Motor neuron (in vitro differentiated cells): ENCODE results near the gene JAK3. TPM values are rescaled to one million over a fixed set of nuclear protein-coding genes. Genes with fewer than 3 reads are reported as not detected.
A peak's percentile ranks its signal among the peaks of the same experiment; 100 is the strongest.
"Not testable (repeated sequence)": the region's sequence is repeated elsewhere in the genome, so short reads cannot be mapped to it uniquely, and the experiment has no call there.

Experiments used
- ATAC-seq, 8 experiments: fragments of 200-7000 bp; cut with Tn5 transposase; replicated peaks in 6 of 8; 2 replicates each; pipeline ENCODE4 v1.8.0; 2021; ENCODE audit warnings: mild to moderate bottlenecking in 8 of 8, moderate library complexity in 8 of 8
- H3K27ac ChIP-seq, 2 donors: fragments of 250-450 bp; sonication (Bioruptor Pico); 2 replicates each; pipeline ENCODE4 v1.9.0; 2021; ENCODE audit warnings: antibody characterized with exemption in 2 of 2, mild to moderate bottlenecking in 2 of 2, moderate library complexity in 1 of 2
- H3K4me1 ChIP-seq, 2 donors: fragments of 250-450 bp; sonication (Bioruptor Pico); replicated peaks in 1 of 2; 2 replicates each; pipeline ENCODE4 v1.6.1; 2021; ENCODE audit warnings: antibody characterized with exemption in 2 of 2, mild to moderate bottlenecking in 2 of 2, moderate library complexity in 1 of 2
- H3K4me3 ChIP-seq, 5 donors: fragments of 250-450 bp; sonication (Bioruptor Pico); 2 replicates each; pipeline ENCODE4 v1.9.0; 2021; ENCODE audit warnings: antibody characterized with exemption in 5 of 5, mild to moderate bottlenecking in 5 of 5, moderate library complexity in 4 of 5
- WGBS, 10 experiments: fragments of 450-650 bp; shearing (Covaris generic); methylation state at CpG; one replicate each; pipeline ENCODE4 v1.0.0; 2022; 5-methylcytosine and 5-hydroxymethylcytosine counted together
- in situ Hi-C, 9 experiments: fragments of 400-800 bp; cut with MboI; loops; one replicate each; pipeline ENCODE4 v1.15.0; 2021; ENCODE audit warnings: low sequenced_read_pairs in 9 of 9, low pct_unique_long_range_greater_than_20kb in 2 of 9; ENCODE audit not compliant: unreplicated experiment in 9 of 9
- total RNA-seq, 8 experiments: library from RNA; unstranded; fragments of 300-600 nt; gene quantifications; 2 replicates each; pipeline versions ENCODE4 v1.2.3 to v1.2.4, GENCODE V29; 2022

Gene JAK3
- total RNA-seq, 8 experiments from 2014 or later, result 1.2 to 9.8 (median 2.8) TPM

- ATAC-seq, result no peak
- in situ Hi-C loops, result no loop called here
- H3K27ac ChIP-seq, result no peak overlapping the region
- 33 to 100% (median 76%) methylated on average over 1 to 8 of the region's 14 CpGs; no CpG with 5 or more reads in 6 of the 10 experiments for WGBS, 10 experiments
- no peaks in the 10 kb centered on the region for H3K4me1 ChIP-seq
- H3K4me3 ChIP-seq, result no peak overlapping the region
Observed at GRCh38 chr19:17803264-17803896, 44.4 kb downstream of the JAK3 start.

DNA sequence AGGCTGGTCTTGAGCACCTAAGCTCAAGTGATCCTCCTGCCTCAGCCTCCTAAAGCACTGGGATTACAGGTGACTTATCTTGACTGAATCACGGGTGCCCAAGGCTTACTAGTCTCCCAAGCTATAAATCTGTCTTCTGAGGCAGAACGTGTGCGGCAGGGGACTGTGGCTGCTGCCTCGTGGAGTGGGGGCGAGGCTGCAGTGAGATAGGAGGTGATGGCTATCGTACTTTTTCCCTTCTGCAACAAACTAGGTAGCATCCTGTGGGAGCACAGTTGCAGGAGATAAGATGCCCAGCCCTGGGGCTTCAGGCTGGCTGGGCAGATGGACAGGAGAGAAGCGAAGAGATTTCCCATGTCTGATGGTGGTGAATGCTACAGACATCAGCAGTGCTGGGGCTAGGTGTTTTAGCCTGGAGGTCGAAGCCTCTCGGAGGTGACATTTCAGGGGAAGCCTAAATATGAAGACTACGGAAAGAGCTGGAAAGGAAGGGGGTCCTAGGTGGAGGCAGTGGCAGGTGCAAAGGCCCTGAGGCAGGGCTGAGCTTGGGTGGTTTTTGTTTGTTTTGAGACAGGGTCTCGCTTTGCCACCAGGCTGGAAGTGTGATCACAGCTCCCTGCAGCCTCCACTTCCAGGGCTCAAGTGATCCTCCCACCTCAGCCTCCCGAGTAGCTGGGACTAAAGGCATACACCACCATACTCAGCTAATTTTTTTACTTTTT, 45.5 kb downstream of the JAK3 start:
- ATAC-seq, result no peak

DNA sequence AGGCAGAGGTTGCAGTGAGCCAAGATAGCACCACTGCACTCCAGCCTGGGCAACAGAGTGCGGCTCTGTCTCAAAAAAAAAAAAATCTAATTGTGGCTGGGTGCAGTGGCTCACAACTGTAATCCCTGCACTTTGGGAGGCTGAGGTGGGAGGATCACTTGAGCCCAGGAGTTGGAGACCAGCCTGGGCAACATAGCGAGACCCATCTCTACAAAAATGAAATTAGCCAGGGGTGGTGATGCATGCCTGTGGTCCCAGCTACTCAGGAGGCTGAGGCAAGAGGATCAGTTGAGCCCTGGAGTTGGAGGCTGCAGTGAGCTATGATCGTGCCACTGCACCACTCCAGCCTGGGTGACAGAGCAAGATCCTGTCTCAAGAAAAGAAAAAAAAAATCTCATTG, 49.2 kb downstream of the JAK3 start:
- in situ Hi-C loops, H3K4me1 ChIP-seq, H3K4me3 ChIP-seq, H3K27ac ChIP-seq, ATAC-seq: not testable (repeated sequence)
- WGBS, 10 experiments, result 60 to 94% (median 71%) methylated on average over 1 to 3 of the region's 3 CpGs; no CpG with 5 or more reads in 5 of the 10 experiments

More for the DNA sequence above, 45.5 kb downstream of the JAK3 start:
- in situ Hi-C loops, result no loop called here
- Histone ChIP-seq H3K27ac (no peak overlapping the region), H3K4me1 (no peaks in the 10 kb centered on the region), H3K4me3 (no peak overlapping the region)
- 38 to 90% (median 64%) methylated on average over 2 to 8 of the region's 12 CpGs; no CpG with 5 or more reads in 2 of the 10 experiments for WGBS, 10 experiments

DNA sequence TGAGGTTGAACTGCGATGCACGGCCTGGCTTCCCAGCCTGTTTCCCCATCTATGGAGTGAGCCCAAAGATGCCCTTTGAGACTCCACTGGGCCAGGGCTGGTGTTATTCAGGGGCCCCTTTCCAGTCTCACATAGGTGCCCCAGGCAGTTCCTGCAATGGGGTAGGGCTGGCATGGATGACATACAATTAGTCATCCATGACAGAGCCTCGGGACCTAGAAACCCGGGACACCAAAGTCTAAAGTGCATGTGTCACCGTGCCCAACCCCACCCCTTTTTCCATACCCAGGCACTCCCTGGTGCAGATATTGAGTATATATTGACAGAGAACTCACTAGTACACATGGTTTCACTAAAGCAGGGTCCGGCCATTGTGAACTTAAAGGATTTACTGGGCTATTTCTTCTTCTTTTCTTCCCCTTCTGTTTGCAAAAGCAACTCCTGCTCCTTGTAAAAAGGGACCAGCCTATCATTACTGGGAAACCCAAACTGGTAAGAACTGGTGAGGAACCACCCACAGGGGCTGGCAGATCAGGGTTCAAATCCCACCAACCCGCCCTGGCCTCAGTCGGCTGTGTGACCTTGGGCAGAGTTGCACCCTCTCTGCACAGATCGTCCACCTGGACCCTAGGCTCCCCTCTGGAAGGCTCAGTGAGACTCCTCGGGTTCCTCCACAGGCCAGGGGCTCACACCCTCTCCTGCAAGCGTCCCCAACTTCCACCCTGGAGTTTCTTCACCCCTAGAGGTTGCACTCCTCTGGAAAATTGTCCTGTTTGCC, 50.2 kb downstream of the JAK3 start:
- 30 to 80% (median 56%) methylated on average over 1 to 9 of the region's 11 CpGs; no CpG with 5 or more reads in 4 of the 10 experiments for WGBS, 10 experiments
- in situ Hi-C loops, result no loop called here
- ATAC-seq, result peak in 4 of 8 experiments; percentile 34 to 79 (median 70)
- Histone ChIP-seq H3K27ac (no peak overlapping the region), H3K4me1 (no peaks in the 10 kb centered on the region), H3K4me3 (no peak overlapping the region)

- 29 to 60% (median 38%) methylated on average over 1 of the region's 1 CpG; no CpG with 5 or more reads in 5 of the 10 experiments for WGBS, 10 experiments
Observed at GRCh38 chr19:17796838-17797423, 50.9 kb downstream of the JAK3 start.

DNA sequence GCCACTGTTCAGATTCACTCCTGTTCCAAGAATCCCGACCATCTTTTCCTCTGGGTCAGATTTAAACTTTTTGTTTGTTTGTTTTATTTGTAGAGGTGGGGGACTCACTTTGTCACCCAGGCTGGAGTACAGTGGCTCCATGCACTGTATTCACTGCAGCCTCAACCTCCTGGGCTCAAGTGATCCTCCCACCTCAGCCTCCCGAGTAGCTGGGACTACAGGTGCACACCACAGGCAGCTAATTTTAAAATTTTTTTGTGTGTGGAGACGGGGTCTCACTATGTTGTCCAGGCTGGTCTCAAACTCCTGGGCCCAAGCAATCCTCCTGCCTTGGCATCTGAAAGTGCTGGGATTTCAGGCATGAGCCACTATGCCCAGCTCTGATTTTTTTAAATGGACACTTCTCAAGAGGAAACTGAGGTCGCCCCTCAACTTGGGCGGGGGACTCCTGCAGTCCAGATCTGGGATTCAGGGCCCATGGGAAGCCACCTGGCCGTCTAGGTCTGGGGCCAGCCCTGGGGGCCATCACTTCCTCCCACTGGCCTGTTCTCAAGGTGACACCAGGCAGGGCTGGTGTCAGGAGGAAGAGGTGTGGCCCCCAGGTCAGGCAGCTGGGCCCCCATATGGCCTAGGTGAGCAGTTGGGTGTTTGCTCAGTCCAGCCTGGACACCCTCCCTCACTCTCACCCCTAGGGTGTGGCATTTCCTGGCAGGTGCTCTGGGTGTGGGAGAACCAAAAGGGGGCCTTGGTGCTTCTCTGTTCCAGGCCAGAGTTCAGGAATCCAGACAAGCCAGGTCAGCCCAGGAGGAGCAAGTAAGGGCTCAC, 51.6 kb downstream of the JAK3 start:
- ATAC-seq, result no peak
- in situ Hi-C loops, result no loop called here
- H3K4me3 ChIP-seq, result no peak overlapping the region
- 27 to 58% (median 50%) methylated on average over 2 to 4 of the region's 6 CpGs; no CpG with 5 or more reads in 6 of the 10 experiments for WGBS, 10 experiments
- H3K4me1 ChIP-seq, result peaks cover 0 to 3% of the 10 kb centered on the region in 2 donors
- no peak overlapping the region for H3K27ac ChIP-seq

More at GRCh38 chr19:17796838-17797423, 50.9 kb downstream of the JAK3 start:
- no peak for ATAC-seq
- peaks cover 0 to 2% of the 10 kb centered on the region in 2 donors for H3K4me1 ChIP-seq
- no peak overlapping the region for H3K4me3 ChIP-seq
- H3K27ac ChIP-seq, result no peak overlapping the region
- in situ Hi-C loops, result no loop called here

GRCh38 chr19:17795495-17795856, 52.3 kb downstream of the JAK3 start:
- ATAC-seq, result no peak
- WGBS, 10 experiments, result 15 to 100% (median 62%) methylated on average over 1 to 5 of the region's 14 CpGs; no CpG with 5 or more reads in 5 of the 10 experiments
- H3K27ac ChIP-seq, result no peak overlapping the region
- peaks cover 0 to 3% of the 10 kb centered on the region in 2 donors for H3K4me1 ChIP-seq
- no peak overlapping the region for H3K4me3 ChIP-seq
- in situ Hi-C loops, result no loop called here

GRCh38 chr19:17794731-17795494, 52.9 kb downstream of the JAK3 start, which contains the start of gene B3GNT3:
TSS of gene B3GNT3 (plus strand) at chr19:17795138. CDS start at chr19:17807808, 12,670 bp downstream.
- peak in 3 of 8 experiments; percentile 35 to 60 (median 58) for ATAC-seq
- Histone ChIP-seq H3K4me3 (no peak within 1 kb of the TSS), H3K4me1 (peaks cover 0 to 3% of the 10 kb centered on the region in 2 donors), H3K27ac (no peak within 1 kb of the TSS)
- 0 to 17% (median 5%) methylated on average over 1 to 7 of the region's 50 CpGs; no CpG with 5 or more reads in 6 of the 10 experiments for WGBS, 10 experiments
- in situ Hi-C loops, result no loop called here

GRCh38 chr19:17794412-17794730, 53.4 kb downstream of the JAK3 start:
- Histone ChIP-seq H3K27ac (no peak overlapping the region), H3K4me3 (no peak overlapping the region), H3K4me1 (peaks cover 0 to 3% of the 10 kb centered on the region in 2 donors)
- in situ Hi-C loops, result no loop called here
- 27 to 87% (median 53%) methylated on average over 2 to 6 of the region's 9 CpGs; no CpG with 5 or more reads in 5 of the 10 experiments for WGBS, 10 experiments
- ATAC-seq, result no peak

DNA sequence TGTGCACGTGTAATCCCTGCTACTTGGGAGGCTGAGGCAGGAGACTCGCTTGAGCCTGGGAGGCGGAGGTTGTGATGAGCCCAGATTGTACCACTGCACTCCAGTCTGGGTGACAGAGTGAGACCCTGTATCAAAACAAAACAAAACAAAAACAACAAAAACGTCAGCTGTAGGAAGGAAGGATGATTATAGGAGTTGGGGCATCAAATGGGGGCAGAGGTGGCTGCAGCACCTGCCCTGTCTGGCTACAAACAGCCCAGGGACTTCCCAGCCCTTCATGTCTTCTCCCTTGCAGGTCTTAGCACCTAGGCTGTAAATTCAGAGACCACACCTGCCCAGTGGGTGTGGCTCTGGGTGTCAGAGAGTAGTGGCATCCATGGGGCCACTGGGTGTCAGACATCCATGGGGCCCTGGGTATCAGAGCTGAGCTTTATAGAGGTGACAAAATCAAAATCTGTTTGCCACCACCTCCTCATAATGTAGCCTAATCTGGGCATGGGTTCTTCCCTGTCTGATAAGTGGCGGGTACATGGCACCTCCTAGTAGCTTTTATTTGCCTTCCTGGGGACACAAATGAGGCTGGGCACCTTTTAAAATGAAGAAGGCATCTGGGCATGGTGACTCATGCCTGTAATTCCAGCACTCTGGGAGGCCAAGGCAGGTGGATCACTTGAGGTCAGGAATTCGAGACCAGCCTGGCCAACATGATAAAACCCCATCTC, 57.6 kb downstream of the JAK3 start:
- H3K4me3 ChIP-seq, result no peak overlapping the region
- in situ Hi-C loops, result no loop called here
- WGBS, 10 experiments, result 20 to 86% (median 74%) methylated on average over 1 to 5 of the region's 6 CpGs; no CpG with 5 or more reads in 2 of the 10 experiments
- H3K4me1 ChIP-seq, result peaks cover 0 to 3% of the 10 kb centered on the region in 2 donors
- no peak overlapping the region for H3K27ac ChIP-seq
- no peak for ATAC-seq

DNA sequence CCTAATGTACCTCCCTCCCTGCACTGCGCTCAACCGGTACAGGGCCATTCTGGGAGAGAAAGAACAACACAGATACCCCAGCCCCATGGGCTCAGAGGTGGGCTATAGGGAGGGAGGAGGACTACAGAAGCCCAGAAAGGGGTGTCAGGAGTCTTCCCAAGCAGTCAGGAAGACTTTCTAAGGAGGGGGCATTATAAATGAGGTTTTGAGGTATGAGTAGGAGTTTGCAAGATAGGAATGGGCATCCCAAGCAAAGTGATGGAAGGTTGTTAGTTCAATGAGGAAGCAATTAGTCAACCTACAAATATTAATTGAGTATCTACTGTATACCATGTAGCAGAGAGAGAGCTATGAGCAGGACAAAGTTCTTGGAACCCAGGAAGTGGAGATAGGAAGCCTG, 59.1 kb downstream of the JAK3 start:
- Histone ChIP-seq H3K4me1 (peaks cover 0 to 3% of the 10 kb centered on the region in 2 donors), H3K4me3 (no peak overlapping the region), H3K27ac (no peak overlapping the region)
- WGBS, 10 experiments, result no CpG with 5 or more reads among the region's 2 CpGs
- ATAC-seq, result no peak
- in situ Hi-C loops, result no loop called here
